ENCODE measurements around the gene RNASET2. TPM values are rescaled to one million over a fixed set of nuclear protein-coding genes. Genes with fewer than 3 reads are reported as not detected.

Gene RNASET2
- total and polyA plus RNA-seq, 2 donors (not counting 1 experiment from before 2014, with no cell fraction given): 12.9 to 18.0 TPM

DNA sequence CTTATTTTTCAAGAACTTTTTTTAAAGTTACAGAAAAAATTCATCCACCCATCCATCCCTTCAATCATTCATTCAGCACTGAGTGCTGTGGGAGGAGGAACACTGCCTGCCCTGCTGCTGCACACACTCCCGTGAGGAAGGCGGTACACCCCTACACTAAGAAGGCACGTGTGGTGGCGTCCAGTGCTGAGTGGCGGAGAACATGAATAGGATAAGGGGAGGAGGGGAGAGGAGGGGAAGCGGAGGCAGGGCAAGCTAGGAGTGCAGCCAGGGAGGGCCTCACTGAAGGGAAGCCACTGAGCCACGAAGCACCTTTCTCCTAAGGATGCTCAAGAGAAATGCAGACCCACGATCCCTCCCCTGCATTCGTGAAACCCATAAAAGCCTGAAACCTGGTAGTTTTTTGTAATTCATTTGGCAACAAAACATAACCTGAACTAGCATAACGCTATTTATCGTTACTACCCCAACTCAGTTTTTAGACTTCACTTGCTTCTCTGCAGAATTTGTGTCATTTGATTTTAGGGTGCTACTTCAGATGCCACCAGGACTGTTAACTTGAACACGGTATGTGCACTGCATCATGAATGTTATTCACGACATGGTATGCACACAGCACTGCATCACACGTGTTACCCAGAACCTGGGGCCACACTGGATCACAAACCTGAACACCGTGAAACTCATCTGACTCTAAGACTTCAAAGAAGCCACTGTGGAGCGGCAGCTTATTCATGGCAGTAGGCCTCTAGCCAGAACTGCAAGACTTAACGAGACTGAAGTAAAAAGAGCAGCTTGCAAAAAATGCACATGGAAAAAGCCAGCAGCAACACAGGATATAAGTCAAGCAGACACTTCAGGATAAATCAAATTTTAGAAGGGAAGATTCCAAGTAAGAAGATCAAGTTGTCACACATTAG, 3.5 kb downstream of the RNASET2 start:
- DNase-seq (ENCODE audit: low read depth in 2 of 2): no peak
- TF ChIP-seq EZH2 (IDR thresholded peaks at IDR 0.05; ENCODE audit: low read length, missing control alignments) (no peak), CTCF (conservative IDR thresholded peaks at IDR 0.05 in 1 of 2, IDR thresholded peaks at IDR 0.05 in 1 of 2; ENCODE audit: low read depth in 1 of 2, low read length in 2 of 2) (no peak)
- H3K27ac ChIP-seq (ENCODE audit: insufficient read depth, low read length): no peak overlapping the region
- H4K20me1 ChIP-seq (ENCODE audit: control insufficient read depth, extremely low read depth, insufficient read depth, low read length): no peaks in the 10 kb centered on the region
- no peaks in the 10 kb centered on the region for H3K27me3 ChIP-seq (ENCODE audit: control insufficient read depth, insufficient read depth, low read length)
- H3K9me3 ChIP-seq (ENCODE audit: control insufficient read depth, insufficient read depth, low read depth, low read length): no peaks in the 10 kb centered on the region
- no peak overlapping the region for H3K4me2 ChIP-seq (ENCODE audit: extremely low read depth, insufficient read depth, low read length)
- H3K36me3 ChIP-seq (ENCODE audit: control insufficient read depth, insufficient read depth, low read length): no peaks in the 10 kb centered on the region
- no peak overlapping the region for H3K4me3 ChIP-seq (replicated peaks in 1 of 4; ENCODE audit: control extremely low read depth in 1 of 4, insufficient read depth in 1 of 4, low read depth in 3 of 4, low read length in 4 of 4)
- H2AFZ ChIP-seq (ENCODE audit: low read length): no peak overlapping the region
- no peaks in the 10 kb centered on the region for H3K4me1 ChIP-seq (ENCODE audit: control insufficient read depth, extremely low read depth, insufficient read depth, low read length)
- no peak overlapping the region for H3K9ac ChIP-seq (ENCODE audit: insufficient read depth, low read length)
- H3K79me2 ChIP-seq (ENCODE audit: control insufficient read depth, insufficient read depth, low read length): no peaks in the 10 kb centered on the region

GRCh38 chr6:166952121-166952520, 4.2 kb downstream of the RNASET2 start:
- no peak overlapping the region for H2AFZ ChIP-seq (ENCODE audit: low read length)
- no peak overlapping the region for H3K4me2 ChIP-seq (ENCODE audit: extremely low read depth, insufficient read depth, low read length)
- no peaks in the 10 kb centered on the region for H3K4me1 ChIP-seq (ENCODE audit: control insufficient read depth, extremely low read depth, insufficient read depth, low read length)
- H3K36me3 ChIP-seq (ENCODE audit: control insufficient read depth, insufficient read depth, low read length): no peaks in the 10 kb centered on the region
- H3K79me2 ChIP-seq (ENCODE audit: control insufficient read depth, insufficient read depth, low read length): no peaks in the 10 kb centered on the region
- no peaks in the 10 kb centered on the region for H4K20me1 ChIP-seq (ENCODE audit: control insufficient read depth, extremely low read depth, insufficient read depth, low read length)
- no peak for TF ChIP-seq CTCF (conservative IDR thresholded peaks at IDR 0.05 in 1 of 2, IDR thresholded peaks at IDR 0.05 in 1 of 2; ENCODE audit: low read depth in 1 of 2, low read length in 2 of 2)
- no peaks in the 10 kb centered on the region for H3K9me3 ChIP-seq (ENCODE audit: control insufficient read depth, insufficient read depth, low read depth, low read length)
- no peak overlapping the region for H3K9ac ChIP-seq (ENCODE audit: insufficient read depth, low read length)
- H3K4me3 ChIP-seq (replicated peaks in 1 of 4; ENCODE audit: control extremely low read depth in 1 of 4, insufficient read depth in 1 of 4, low read depth in 3 of 4, low read length in 4 of 4): no peak overlapping the region
- no peak for DNase-seq (ENCODE audit: low read depth in 2 of 2)
- H3K27me3 ChIP-seq (ENCODE audit: control insufficient read depth, insufficient read depth, low read length): no peaks in the 10 kb centered on the region
- H3K27ac ChIP-seq (ENCODE audit: insufficient read depth, low read length): no peak overlapping the region

GRCh38 chr6:166951670-166952060, 4.7 kb downstream of the RNASET2 start:
- Histone ChIP-seq H3K36me3 (ENCODE audit: control insufficient read depth, insufficient read depth, low read length) (no peaks in the 10 kb centered on the region), H3K27me3 (ENCODE audit: control insufficient read depth, insufficient read depth, low read length) (no peaks in the 10 kb centered on the region)

More at GRCh38 chr6:166951670-166952060, 4.7 kb downstream of the RNASET2 start:
- Histone ChIP-seq H3K9me3 (ENCODE audit: control insufficient read depth, insufficient read depth, low read depth, low read length) (no peaks in the 10 kb centered on the region), H3K4me2 (ENCODE audit: extremely low read depth, insufficient read depth, low read length) (no peak overlapping the region), H3K79me2 (ENCODE audit: control insufficient read depth, insufficient read depth, low read length) (no peaks in the 10 kb centered on the region), H3K4me1 (ENCODE audit: control insufficient read depth, extremely low read depth, insufficient read depth, low read length) (no peaks in the 10 kb centered on the region), H3K27ac (ENCODE audit: insufficient read depth, low read length) (no peak overlapping the region), H2AFZ (ENCODE audit: low read length) (no peak overlapping the region), H3K9ac (ENCODE audit: insufficient read depth, low read length) (no peak overlapping the region), H4K20me1 (ENCODE audit: control insufficient read depth, extremely low read depth, insufficient read depth, low read length) (no peaks in the 10 kb centered on the region), H3K4me3 (replicated peaks in 1 of 4; ENCODE audit: control extremely low read depth in 1 of 4, insufficient read depth in 1 of 4, low read depth in 3 of 4, low read length in 4 of 4) (no peak overlapping the region)
- TF ChIP-seq EZH2 (IDR thresholded peaks at IDR 0.05; ENCODE audit: low read length, missing control alignments) (no peak), CTCF (conservative IDR thresholded peaks at IDR 0.05 in 1 of 2, IDR thresholded peaks at IDR 0.05 in 1 of 2; ENCODE audit: low read depth in 1 of 2, low read length in 2 of 2) (no peak)
- DNase-seq (ENCODE audit: low read depth in 2 of 2): no peak
